Stimulated activated CD8-positive, alpha-beta memory T cell treated with anti-CD3 and anti-CD28 coated beads, Interleukin-15, amount 100 ng/mL, for 1 hour (primary cell): ENCODE data around the gene RPAP2.
"Not testable (repeated sequence)": the region's sequence is repeated elsewhere in the genome, so short reads cannot be mapped to it uniquely, and the experiment has no call there.

ENCODE experiments used
- DNase-seq: peaks from one replicate; pipeline ENCODE4 v3.0.0-alpha.2; 2020; ENCODE audit warnings: low read depth

The RPAP2 gene

GRCh38 chr1:92376345-92376744 is 77.5 kb downstream of the RPAP2 start:
- DNase-seq: no peak

- DNase-seq: not testable (repeated sequence)
These were observed 79.1 kb downstream of the RPAP2 start for GRCh38 chr1:92377991-92378390.

DNA sequence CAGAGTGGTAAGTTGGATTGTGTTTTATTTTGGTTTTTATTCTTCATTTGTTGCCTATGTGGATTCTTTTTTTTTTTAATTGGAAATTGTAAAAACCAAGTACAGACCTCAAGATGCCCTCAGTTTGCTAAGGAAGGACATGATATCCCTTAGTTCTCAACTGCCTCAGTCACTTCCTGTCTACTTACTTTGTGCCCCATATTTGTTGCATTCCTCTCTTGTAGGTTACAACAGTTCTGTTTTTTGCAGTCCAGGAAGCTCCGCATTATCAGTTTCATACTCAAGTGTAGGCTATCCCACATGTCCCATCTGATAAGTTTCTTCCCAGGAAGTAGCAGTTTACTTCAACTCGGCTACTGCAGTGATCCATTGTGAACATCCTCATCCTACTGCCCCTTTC is 82.0 kb downstream of the RPAP2 start:
- no peak for DNase-seq

DNA sequence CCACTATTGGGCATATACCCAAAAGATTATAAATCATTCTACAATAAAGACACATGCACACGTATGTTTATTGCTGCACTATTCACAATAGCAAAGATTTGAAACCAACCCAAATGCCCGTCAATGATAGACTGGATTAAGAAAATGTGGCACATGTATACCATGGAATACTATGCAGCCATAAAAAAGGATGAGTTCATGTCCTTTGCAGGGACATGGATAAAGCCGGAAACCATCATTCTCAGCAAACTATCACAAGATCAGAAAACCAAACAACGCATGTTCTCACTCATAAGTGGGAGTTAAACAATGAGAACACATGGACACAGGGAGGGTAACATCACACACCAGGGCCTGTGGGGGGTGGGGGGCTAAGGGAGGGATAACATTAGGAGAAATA is 95.1 kb downstream of the RPAP2 start:
- not testable (repeated sequence) for DNase-seq

DNA sequence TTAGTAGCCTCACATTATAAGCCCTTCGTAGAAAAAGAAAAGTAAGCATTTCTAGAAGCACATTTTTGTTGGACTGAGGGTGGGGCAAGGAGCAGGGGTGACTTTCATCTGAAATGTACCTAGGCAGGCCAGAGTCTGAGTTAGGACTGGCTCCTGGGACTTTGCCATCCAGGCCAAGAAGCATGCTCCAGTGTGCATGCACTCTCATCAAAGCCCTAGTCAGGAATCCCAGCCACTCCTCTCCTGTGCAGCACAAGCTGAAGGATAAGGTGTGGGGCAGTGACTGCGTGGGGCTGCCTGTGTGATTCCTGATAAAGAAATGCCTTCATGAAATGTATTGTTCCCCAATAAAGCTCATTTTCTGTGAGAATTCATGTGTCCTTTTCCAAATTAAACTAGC is 99.7 kb downstream of the RPAP2 start:
- no peak for DNase-seq

- DNase-seq: no peak
These were observed 100.2 kb downstream of the RPAP2 start for GRCh38 chr1:92399076-92399475.

DNA sequence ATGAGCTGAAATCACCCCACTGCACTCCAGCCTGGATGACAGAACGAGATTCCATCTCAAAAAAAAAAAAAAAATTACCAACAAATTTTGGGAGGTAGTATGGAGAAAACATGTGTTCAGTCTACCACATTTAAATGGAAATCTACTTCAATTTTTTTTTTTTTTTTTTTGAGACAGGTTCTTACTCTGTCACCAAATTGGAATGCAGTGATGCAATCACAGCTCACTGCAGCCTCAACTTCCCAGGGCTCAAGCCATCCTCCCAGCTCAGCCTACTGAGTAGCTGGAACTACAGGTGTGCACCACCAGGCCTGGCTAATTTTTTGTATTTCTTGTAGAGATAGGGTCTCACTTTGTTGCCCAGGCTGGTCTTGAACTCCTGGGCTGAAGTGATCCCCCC is 105.8 kb downstream of the RPAP2 start:
- DNase-seq: no peak

DNA sequence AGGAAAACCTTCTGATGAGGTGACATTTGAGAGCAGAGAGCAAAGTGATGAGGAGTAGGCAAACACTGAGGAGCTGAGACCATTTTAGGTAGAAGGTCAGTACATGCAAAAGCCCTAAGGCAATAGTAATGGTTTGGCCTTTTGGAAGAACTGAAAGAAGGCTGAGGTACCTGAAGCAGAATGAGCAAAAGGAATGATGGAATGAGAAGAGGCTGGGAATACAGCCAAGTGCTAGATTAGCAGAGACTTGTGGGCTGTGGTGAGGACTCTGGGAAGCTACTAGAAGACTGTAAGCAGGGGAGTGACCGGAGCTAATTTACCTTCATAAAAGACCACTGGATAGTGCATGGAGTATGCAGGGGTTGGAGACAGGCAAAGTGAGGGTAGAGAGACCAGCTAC is 110.0 kb downstream of the RPAP2 start:
- DNase-seq: no peak

DNA sequence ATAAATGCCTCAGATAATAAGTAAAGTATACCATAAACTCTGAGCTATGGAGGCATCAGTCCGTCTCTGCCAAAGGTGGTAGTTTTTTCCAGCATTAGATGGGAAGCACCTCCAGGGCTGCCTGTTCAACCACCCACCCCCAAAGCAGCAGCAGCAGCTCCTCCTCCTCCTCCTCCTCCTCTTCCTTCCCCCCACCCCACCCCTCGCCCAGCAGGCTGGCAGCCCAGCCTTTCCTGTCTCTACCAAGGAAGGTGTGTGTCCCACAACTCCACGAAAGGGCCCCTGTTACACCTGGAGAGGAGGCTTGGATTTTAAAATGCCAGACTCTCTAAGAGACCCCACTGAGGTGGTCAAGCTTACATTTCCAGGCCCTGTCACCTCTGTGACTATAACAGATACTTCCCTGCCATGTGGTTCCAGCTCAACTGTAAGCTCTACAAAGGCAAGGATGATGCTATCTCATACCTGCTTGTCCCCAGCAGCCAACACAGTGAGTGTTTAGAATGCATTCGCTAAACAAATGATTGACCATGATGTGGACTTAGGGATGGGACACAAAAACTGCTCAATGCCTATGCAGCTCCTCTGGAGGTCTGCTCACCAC is 111.2 kb downstream of the RPAP2 start:
- DNase-seq: no peak

DNA sequence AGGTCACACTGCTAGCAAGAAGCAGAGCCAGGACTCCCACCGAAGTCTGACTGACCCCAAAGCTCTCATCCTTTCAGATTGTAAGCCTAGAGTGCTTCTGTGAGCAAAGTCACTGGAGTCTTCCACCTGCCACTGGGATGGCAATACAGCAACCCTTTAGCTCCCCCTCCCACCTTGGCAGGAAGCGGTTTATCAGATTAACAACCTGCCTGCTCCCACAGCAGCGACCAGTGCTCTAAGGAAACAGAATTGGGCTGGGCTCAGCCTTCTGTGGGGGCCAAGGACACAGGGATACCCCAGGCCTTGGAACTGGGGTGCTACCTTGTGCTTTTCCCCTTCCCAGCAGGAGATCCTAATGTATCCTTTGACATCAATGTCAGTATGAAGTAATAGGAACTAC is 111.8 kb downstream of the RPAP2 start:
- no peak for DNase-seq

DNA sequence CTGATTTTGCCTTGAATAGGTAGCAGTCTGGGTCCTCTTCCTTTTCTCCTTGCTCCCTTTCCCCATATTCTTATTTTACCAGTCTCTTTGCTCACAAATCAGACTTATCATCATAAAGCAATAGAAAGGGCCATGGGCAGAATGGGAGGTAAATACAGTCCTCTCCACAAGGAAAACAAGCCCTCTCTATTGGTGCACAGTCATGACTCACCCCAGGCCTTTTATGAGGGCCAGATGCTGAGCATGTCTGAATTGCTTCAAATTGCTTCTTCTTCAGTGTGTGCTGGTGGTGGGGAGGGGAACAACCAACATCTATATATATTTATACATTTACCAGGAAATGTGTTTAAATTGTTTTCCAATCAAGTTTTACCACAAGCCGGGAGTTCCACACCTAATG is 112.7 kb downstream of the RPAP2 start:
- no peak for DNase-seq

DNA sequence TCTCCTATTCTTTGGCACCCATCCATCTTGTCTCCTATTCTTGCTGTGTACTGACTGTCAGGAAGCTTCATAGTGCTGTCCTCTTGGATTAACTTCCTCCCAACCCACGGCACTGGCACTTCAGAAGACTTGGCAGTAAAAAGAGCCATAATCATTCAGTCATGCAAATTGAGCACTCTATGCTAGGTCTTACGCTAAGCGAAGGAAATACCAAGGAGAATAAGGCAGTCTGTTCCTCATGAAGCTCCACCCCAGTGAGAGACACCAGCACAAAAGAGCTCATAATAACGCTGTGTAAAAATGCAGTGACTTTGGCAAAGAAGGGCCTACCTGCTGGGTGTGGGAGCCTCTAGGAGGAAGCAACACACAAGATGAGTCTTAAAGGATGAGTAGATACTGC is 120.8 kb downstream of the RPAP2 start:
- DNase-seq: no peak

GRCh38 chr1:92424381-92424780 is 125.5 kb downstream of the RPAP2 start:
- no peak for DNase-seq

DNA sequence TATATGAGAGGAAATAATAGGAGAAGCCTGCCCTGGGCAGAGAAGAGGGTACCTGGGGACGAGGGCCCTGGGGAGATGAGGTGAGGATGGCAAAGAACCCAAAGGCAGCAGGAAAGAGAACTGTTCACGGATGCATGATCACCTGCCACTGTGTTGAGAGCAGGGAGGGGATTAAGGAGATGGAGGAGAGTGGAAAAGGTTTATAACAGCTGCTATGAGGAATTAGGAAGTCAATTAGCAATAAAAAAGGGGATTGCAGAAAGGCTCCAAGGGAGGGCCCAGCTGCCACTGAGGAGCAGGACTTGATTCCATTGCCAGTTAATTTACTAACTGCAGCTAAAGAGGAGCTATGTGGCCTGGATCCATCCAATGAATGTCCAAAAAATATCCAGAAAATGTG is 126.8 kb downstream of the RPAP2 start:
- no peak for DNase-seq

DNA sequence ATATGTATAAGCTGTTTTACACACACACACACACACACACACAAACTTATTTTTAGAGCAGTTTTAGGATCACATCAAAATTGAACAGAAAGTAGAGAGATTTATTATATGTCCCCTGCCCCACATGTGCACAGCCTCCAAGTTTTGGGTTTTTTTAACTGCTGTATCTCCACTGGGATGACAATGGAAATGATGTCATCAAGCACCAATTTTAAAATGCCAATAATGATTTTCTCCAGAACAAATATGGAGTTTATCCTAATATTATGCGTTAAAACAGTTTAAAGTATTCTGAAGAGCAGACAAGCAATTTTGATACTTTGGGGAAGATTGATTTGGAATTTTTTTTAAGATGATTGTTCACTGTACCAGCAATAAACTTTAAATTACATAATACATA is 131.2 kb downstream of the RPAP2 start:
- no peak for DNase-seq

- DNase-seq: not testable (repeated sequence)
These were observed 135.7 kb downstream of the RPAP2 start for GRCh38 chr1:92434572-92434971.

GRCh38 chr1:92439291-92439690 is 140.4 kb downstream of the RPAP2 start:
- DNase-seq: no peak

DNA sequence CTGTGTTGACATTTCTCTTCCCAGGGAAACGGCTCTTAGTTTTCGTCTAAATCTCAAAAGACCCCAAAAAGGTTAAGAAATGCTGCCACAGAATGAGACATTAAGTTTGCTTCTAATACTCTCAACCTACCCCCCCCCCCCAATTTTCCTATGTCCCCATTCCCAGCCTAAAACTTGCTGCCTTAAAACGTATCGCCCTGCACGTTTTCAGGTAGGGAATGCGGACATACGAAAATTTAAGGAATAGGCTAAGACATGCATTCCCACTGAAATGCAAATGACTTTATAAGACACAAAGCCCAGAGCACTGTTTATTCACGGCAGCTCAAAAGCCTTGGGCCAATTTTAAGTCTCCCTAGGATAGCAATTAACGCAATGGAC is 142.4 kb downstream of the RPAP2 start:
- DNase-seq: no peak

GRCh38 chr1:92441697-92442342 is 143.0 kb downstream of the RPAP2 start:
- no peak for DNase-seq

GRCh38 chr1:92442351-92442750 is 143.5 kb downstream of the RPAP2 start:
- no peak for DNase-seq

DNA sequence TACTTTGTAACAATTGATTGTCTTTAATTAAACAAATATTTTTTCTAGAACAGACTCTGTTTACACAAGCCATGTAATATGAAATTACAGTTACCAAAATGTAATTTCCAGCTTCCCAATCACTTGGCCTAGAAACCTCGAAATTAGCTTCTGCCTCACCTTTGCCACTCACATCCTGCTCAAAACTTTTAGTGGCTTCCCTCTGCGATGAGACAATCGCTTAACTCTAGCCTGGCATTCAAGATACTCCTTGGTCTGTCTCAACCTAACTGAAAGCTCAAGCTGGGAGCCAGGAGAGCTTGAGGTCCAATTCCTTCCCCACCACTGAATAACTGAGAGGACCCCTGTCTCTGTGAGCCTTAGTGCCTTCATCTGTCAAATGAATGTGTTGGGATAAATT is 145.0 kb downstream of the RPAP2 start:
- no peak for DNase-seq

DNA sequence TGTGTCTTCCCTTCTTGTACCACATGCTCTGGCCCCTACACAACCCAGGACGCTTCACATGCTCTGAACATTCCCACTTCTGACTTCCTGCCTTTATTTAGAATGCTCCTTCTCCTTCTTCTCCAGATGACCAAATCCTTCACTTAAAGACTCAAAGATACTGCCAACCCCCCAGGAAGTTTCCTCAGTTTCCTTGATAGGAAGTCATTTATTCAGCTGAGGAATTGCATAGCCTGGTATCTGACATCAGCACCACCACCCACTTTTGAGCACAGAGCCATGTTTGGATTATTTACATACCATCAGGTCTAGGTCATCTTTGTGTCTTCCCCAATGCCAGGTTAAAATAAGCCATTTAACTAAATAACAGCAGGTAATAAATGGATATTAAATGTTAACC is 145.5 kb downstream of the RPAP2 start:
- DNase-seq: no peak

DNA sequence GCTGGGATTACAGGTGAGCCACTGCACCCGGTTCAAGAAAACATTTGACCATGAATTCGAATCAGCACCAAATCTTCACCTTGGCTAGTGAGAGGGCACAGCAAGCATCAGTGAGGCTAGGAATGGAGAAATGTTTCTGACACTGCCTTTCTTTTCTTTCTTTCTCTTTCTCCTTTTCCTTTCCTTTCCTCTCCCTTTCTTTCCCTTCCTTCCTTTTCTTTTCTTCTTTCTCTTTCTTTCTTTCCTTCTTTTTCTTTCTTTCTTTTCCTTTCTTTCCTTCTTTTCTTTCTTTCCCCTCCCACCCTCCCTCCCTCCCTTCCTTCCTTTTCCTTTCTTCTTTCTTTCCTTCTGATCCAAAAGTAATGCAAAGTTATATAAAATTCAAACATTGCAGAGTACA is 147.0 kb downstream of the RPAP2 start:
- no peak for DNase-seq

- DNase-seq: no peak
These were observed 147.7 kb downstream of the RPAP2 start for GRCh38 chr1:92446546-92446945.
